H7 (cell line): ENCODE data around the gene PPOX. TPM values are rescaled to one million over a fixed set of nuclear protein-coding genes. Genes with fewer than 3 reads are reported as not detected.

Experiments used
- DNase-seq: peaks from one replicate; pipeline ENCODE4 v3.0.0; 2012
- H3K27me3 ChIP-seq: 2 replicates; pipeline ENCODE4 v1.6.0; 2011; ENCODE audit warnings: mild to moderate bottlenecking, low read length; ENCODE audit not compliant: control insufficient read depth, insufficient read depth
- H3K36me3 ChIP-seq: replicated peaks from 2 replicates; pipeline ENCODE4 v1.5.1; 2011; ENCODE audit warnings: low read length; ENCODE audit not compliant: control insufficient read depth, insufficient read depth
- H3K4me3 ChIP-seq: 2 replicates; pipeline ENCODE4 v1.5.1; 2011; ENCODE audit warnings: low read depth, mild to moderate bottlenecking, control low read depth, low read length, moderate library complexity; ENCODE audit not compliant: insufficient read depth
- total RNA-seq: library from RNA; depleted of rRNA; stranded (reverse); fragments of >200 nt; shearing (Covaris generic); gene quantifications from 2 replicates; pipeline ENCODE4 v1.2.3, GENCODE V29; 2014; rRNA removed

The PPOX gene
- total RNA-seq, 1 experiment from 2014 or later: 57.3 TPM

DNA sequence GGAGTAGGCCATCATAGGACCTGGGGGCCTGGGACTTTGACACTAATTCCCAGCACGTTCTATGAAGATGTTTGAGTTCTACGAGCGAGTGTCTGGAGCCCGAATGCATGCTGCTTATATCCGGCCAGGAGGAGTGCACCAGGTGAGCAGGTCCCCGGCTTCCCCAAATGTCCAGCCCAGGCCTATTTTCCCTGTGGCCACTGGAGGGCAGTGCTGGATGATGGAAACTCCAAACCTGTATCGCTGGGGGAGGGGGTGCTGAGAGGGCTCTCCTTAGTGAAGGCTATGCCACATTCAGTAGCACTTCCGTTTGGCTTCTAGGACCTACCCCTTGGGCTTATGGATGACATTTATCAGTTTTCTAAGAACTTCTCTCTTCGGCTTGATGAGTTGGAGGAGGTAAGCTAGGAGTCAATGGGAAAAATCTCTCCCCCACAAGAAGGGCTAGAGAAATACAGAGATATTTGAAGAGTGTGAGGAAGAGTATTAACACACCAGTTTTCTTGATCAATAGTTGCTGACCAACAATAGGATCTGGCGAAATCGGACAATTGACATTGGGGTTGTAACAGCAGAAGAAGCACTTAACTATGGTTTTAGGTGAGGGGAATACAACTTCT lies 43.7 kb downstream of the PPOX start:
- DNase-seq: peak; percentile 91
- no peaks in the 10 kb centered on the region for H3K27me3 ChIP-seq
- H3K4me3 ChIP-seq: no peak overlapping the region
- peaks cover 41% of the 10 kb centered on the region for H3K36me3 ChIP-seq

DNA sequence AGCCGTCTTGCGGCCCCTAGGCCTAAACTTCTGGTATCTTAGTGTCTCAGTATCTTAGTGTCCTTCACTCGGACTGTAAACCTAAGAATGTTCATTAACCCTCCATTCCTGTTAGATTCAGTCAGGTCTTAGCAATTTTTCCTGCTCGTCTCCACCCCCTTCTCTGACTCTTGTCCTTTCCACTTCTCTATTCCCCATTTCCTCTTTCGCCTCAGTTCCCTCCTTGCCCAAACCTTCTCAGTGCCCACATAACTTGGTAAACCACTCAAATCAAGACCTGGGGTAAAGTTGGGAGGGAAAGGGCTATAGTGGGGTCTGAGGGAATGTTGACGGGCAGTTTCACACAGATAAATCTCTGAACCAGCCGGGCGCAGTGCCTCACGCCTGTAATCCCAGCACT lies 48.1 kb downstream of the PPOX start:
- no peak overlapping the region for H3K4me3 ChIP-seq
- H3K36me3 ChIP-seq: peaks cover 32% of the 10 kb centered on the region
- no peaks in the 10 kb centered on the region for H3K27me3 ChIP-seq
- DNase-seq: no peak

GRCh38 chr1:161215076-161215475 lies 48.9 kb downstream of the PPOX start, which contains the start of gene FCER1G:
Gene FCER1G, plus strand, starts transcription at chr1:161215295. Its CDS starts 27 bp downstream, at chr1:161215322.
- H3K4me3 ChIP-seq: no peak within 1 kb of the TSS
- peaks cover 30% of the 10 kb centered on the region for H3K36me3 ChIP-seq
- DNase-seq: no peak

DNA sequence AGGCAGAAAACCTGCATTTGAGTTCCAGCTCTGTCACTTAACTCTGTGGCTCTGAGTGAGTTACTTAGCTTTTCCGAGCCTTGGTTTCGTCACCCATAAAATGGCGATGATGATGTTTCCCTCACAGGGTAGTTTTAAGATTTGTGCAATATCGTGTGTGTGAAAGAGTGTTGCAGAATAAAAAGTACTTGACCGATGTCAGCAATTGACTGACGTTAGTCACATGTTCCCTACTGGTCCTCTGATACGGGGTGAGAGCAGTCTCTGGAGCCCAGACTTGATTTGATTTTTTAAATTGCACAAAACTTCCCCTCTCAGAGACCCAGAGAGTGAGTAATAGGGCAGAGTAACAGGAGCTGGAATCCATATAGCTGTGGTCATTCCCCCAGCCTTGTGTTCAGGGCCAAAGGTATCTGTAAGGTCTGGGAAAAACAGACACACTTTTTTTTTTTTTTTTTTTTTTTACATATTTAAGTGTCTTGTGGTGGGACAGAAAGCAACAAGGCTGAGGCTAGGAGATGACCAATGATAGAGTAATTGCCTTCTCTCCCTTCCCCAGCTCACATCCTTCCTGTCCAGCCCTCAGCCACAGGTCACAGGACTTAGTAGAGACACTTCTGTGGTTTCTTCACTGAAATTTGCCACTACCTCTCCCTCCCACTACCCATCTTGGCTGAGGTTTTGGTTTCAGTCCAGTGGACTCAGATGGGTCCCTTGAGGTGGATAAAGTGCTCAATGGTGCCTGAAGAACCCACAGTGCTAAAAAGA lies 50.9 kb downstream of the PPOX start:
- DNase-seq: no peak
- Histone ChIP-seq H3K27me3 (no peaks in the 10 kb centered on the region), H3K36me3 (peaks cover 18% of the 10 kb centered on the region)

More at GRCh38 chr1:161215076-161215475, 48.9 kb downstream of the PPOX start, which contains the start of gene FCER1G:
- H3K27me3 ChIP-seq: no peaks in the 10 kb centered on the region

GRCh38 chr1:161217831-161218230 lies 51.6 kb downstream of the PPOX start:
- Histone ChIP-seq H3K27me3 (no peaks in the 10 kb centered on the region), H3K36me3 (peaks cover 15% of the 10 kb centered on the region), H3K4me3 (no peak overlapping the region)
- no peak for DNase-seq

More for the DNA sequence above, 50.9 kb downstream of the PPOX start:
- H3K4me3 ChIP-seq: no peak overlapping the region

GRCh38 chr1:161218301-161219077 lies 52.3 kb downstream of the PPOX start:
- no peak for DNase-seq
- no peaks in the 10 kb centered on the region for H3K27me3 ChIP-seq
- H3K4me3 ChIP-seq: no peak overlapping the region
- peaks cover 10% of the 10 kb centered on the region for H3K36me3 ChIP-seq

DNA sequence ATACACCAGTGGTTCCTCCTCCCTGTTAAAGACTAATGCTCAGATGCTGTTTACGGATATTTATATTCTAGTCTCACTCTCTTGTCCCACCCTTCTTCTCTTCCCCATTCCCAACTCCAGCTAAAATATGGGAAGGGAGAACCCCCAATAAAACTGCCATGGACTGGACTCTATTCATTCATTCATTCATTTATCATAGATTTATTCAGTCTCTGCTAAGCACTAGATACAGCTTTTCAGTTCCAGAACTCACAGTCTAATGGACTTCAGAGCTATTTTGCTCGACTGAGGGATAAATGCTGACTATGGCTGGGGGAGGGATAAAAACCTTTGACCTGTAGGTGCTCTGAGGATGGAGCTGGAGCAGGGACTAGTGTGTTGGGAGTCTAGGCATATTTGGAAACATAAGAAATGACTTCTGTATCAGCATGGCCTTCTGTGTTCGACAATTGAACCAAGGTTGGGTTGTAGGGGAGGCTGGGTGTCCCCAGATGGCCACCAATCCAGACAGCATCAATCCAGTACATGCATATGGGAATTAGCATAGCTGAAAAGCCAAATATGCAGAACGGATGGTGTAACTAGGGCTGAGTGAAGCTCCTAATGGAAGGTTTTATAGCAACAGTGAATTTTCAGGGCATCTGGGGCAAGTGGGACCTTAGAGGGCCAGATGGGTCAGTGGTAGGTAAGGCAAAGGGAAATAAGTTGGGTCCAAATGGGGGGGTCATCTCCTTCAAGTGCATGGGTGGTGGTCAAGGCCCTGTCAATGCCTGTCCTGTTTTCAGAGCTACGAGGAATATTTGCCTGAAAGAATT lies 53.1 kb downstream of the PPOX start:
- no peak for DNase-seq
- no peak overlapping the region for H3K4me3 ChIP-seq
- no peaks in the 10 kb centered on the region for H3K27me3 ChIP-seq
- H3K36me3 ChIP-seq: peaks cover 4% of the 10 kb centered on the region; the same call in 1 of the 2 replicates

GRCh38 chr1:161220002-161220401 lies 53.8 kb downstream of the PPOX start:
- Histone ChIP-seq H3K4me3 (no peak overlapping the region), H3K36me3 (peaks cover 2% of the 10 kb centered on the region; the same call in 1 of the 2 replicates), H3K27me3 (no peaks in the 10 kb centered on the region)
- no peak for DNase-seq

Other genes starting within 250 kb of the PPOX start
- 2.7 and 5.2 TPM in 2 replicates for gene ITLN2, start 211.6 kb upstream of the PPOX start, total RNA-seq
- 211 and 255 TPM in 2 replicates for gene F11R, start 145.3 kb upstream of the PPOX start, total RNA-seq
- 91.3 and 114 TPM in 2 replicates for gene TSTD1, start 127.5 kb upstream of the PPOX start, total RNA-seq
- gene USF1, start 120.4 kb upstream of the PPOX start, total RNA-seq: 169 and 176 TPM in 2 replicates
- 0.11 TPM in 1 of 2 replicates, not detected in the other for gene ARHGAP30, start 96.5 kb upstream of the PPOX start, total RNA-seq
- gene NECTIN4, start 76.9 kb upstream of the PPOX start, total RNA-seq: not detected in 2 replicates
- 21.9 and 23.2 TPM in 2 replicates for gene KLHDC9, start 68.1 kb upstream of the PPOX start, total RNA-seq
- 46.8 and 60.6 TPM in 2 replicates for gene PFDN2, start 48.4 kb upstream of the PPOX start, total RNA-seq
- gene NIT1, start 48.3 kb upstream of the PPOX start, total RNA-seq: 75.9 and 81.5 TPM in 2 replicates
- 52.8 and 63.6 TPM in 2 replicates for gene DEDD, start 33.8 kb upstream of the PPOX start, total RNA-seq
- gene UFC1, start 12.4 kb upstream of the PPOX start, total RNA-seq: 81.9 and 86.1 TPM in 2 replicates
- gene USP21, start 6.9 kb upstream of the PPOX start, total RNA-seq: 10.7 and 12.0 TPM in 2 replicates
- 105 and 106 TPM in 2 replicates for gene B4GALT3, start 11.1 kb downstream of the PPOX start, total RNA-seq
- 9.0 and 11.7 TPM in 2 replicates for gene ADAMTS4, start 32.6 kb downstream of the PPOX start, total RNA-seq
- 278 and 312 TPM in 2 replicates for gene NDUFS2, start 35.9 kb downstream of the PPOX start, total RNA-seq
- gene FCER1G, start 48.9 kb downstream of the PPOX start, total RNA-seq: 0.35 TPM in 1 of 2 replicates, not detected in the other
- gene APOA2, start 57.2 kb downstream of the PPOX start, total RNA-seq: 7.2 TPM in 1 of 2 replicates, not detected in the other
- gene TOMM40L, start 59.6 kb downstream of the PPOX start, total RNA-seq: 32.7 and 38.1 TPM in 2 replicates
- not detected in 2 replicates for gene NR1I3, start 71.8 kb downstream of the PPOX start, total RNA-seq
- 0.35 TPM in 1 of 2 replicates, not detected in the other for gene PCP4L1, start 92.3 kb downstream of the PPOX start, total RNA-seq
- 3.5 and 5.6 TPM in 2 replicates for gene MPZ, start 143.5 kb downstream of the PPOX start, total RNA-seq
- gene SDHC, start 148.0 kb downstream of the PPOX start, total RNA-seq: 37.3 and 44.3 TPM in 2 replicates
- gene CFAP126, start 201.4 kb downstream of the PPOX start, total RNA-seq: not detected in 2 replicates